Measurements from ENCODE around the gene FUT3.

Gene FUT3

GRCh38 chr19:5811117-5811516 is 40.1 kb downstream of the FUT3 start:
- no peak for TF ChIP-seq ZFX (IDR thresholded peaks at IDR 0.05; ENCODE audit: borderline replicate concordance)
- no peak for TF ChIP-seq CTCF (IDR thresholded peaks at IDR 0.05)
- H3K27ac ChIP-seq: no peak overlapping the region

GRCh38 chr19:5809469-5809868 is 41.8 kb downstream of the FUT3 start:
- TF ChIP-seq ZFX (IDR thresholded peaks at IDR 0.05; ENCODE audit: borderline replicate concordance): no peak
- TF ChIP-seq CTCF (IDR thresholded peaks at IDR 0.05): no peak
- no peak overlapping the region for H3K27ac ChIP-seq

- TF ChIP-seq ZFX (IDR thresholded peaks at IDR 0.05; ENCODE audit: borderline replicate concordance) (no peak), CTCF (IDR thresholded peaks at IDR 0.05) (no peak)
- no peak overlapping the region for H3K27ac ChIP-seq
Measured at GRCh38 chr19:5809053-5809452, 42.2 kb downstream of the FUT3 start.

- TF ChIP-seq ZFX (IDR thresholded peaks at IDR 0.05; ENCODE audit: borderline replicate concordance) (no peak), CTCF (IDR thresholded peaks at IDR 0.05) (no peak)
- no peak overlapping the region for H3K27ac ChIP-seq
Measured at GRCh38 chr19:5808120-5808816, 43.0 kb downstream of the FUT3 start.

- TF ChIP-seq ZFX (IDR thresholded peaks at IDR 0.05; ENCODE audit: borderline replicate concordance): no peak
- no peak for TF ChIP-seq CTCF (IDR thresholded peaks at IDR 0.05)
- H3K27ac ChIP-seq: no peak overlapping the region
Measured at GRCh38 chr19:5806905-5807304, 44.3 kb downstream of the FUT3 start.

- TF ChIP-seq ZFX (IDR thresholded peaks at IDR 0.05; ENCODE audit: borderline replicate concordance) (no peak), CTCF (IDR thresholded peaks at IDR 0.05) (peak; percentile 60)
- H3K27ac ChIP-seq: no peak overlapping the region
Measured at GRCh38 chr19:5806133-5806489, 45.1 kb downstream of the FUT3 start.

- TF ChIP-seq ZFX (IDR thresholded peaks at IDR 0.05; ENCODE audit: borderline replicate concordance) (no peak), CTCF (IDR thresholded peaks at IDR 0.05) (peak; percentile 88)
- H3K27ac ChIP-seq: no peak overlapping the region
Measured at GRCh38 chr19:5805462-5806132, 45.7 kb downstream of the FUT3 start.
